T-helper 17 cell (primary cell): Measurements from ENCODE around the gene CLMN. TPM values are rescaled to one million over a fixed set of nuclear protein-coding genes. Genes with fewer than 3 reads are reported as not detected.

ENCODE experiments used
- ATAC-seq: fragments of 150-1000 bp; cut with Tn5 transposase; 2 replicates; pipeline ENCODE4 v1.10.0; 2021; ENCODE audit warnings: mild to moderate bottlenecking, moderate library complexity
- DNase-seq, 3 donors: peaks; one replicate each; pipeline versions ENCODE4 v3.0.0 to v3.0.0-alpha.2; 2020 to 2021
- H3K9me3 ChIP-seq: one replicate; pipeline ENCODE4 v1.7.0; 2013; ENCODE audit warnings: low read length, mild to moderate bottlenecking; ENCODE audit not compliant: control insufficient read depth, poor library complexity, severe bottlenecking
- H3K27ac Mint-ChIP-seq: one replicate; pipeline ENCODE4 v1.8.0; 2022; ENCODE audit warnings: mild to moderate bottlenecking, moderate library complexity, mixed read lengths
- H3K27me3 Mint-ChIP-seq: one replicate; pipeline ENCODE4 v1.8.0; 2022; ENCODE audit warnings: mixed read lengths
- H3K36me3 Mint-ChIP-seq: one replicate; pipeline ENCODE4 v1.8.0; 2022; ENCODE audit warnings: low read depth, mixed read lengths
- H3K4me1 Mint-ChIP-seq: one replicate; pipeline ENCODE4 v1.8.0; 2022; ENCODE audit warnings: mild to moderate bottlenecking, mixed read lengths
- H3K4me3 Mint-ChIP-seq: one replicate; pipeline ENCODE4 v1.8.0; 2022; ENCODE audit warnings: mild to moderate bottlenecking, moderate library complexity, mixed read lengths
- total RNA-seq, 4 donors: library from RNA in 2 of 4; stranded (reverse) in 2 of 4; gene quantifications; one replicate each; pipeline ENCODE4 v1.2.3 and lab custom pipeline; 2022 to 2026

Gene CLMN
- total RNA-seq, 2 donors from 2014 or later: 0.26 to 1.3 TPM

- ATAC-seq (no peak), DNase-seq (no peak)
- Mint-ChIP-seq H3K4me3 (no peak overlapping the region), H3K4me1 (no peaks in the 10 kb centered on the region), H3K36me3 (no peaks in the 10 kb centered on the region), H3K27me3 (peaks cover 40% of the 10 kb centered on the region), H3K27ac (no peak overlapping the region)
- H3K9me3 ChIP-seq: no peaks in the 10 kb centered on the region
These were observed 98.2 kb downstream of the CLMN start for GRCh38 chr14:95221531-95221930.

GRCh38 chr14:95220663-95221231 lies 99.0 kb downstream of the CLMN start:
- peaks cover 46% of the 10 kb centered on the region for H3K27me3 Mint-ChIP-seq
- DNase-seq: no peak

GRCh38 chr14:95218472-95219193 lies 101.1 kb downstream of the CLMN start:
- H3K27me3 Mint-ChIP-seq: peaks cover 51% of the 10 kb centered on the region
- no peak overlapping the region for H3K4me3 Mint-ChIP-seq
- DNase-seq (no peak), ATAC-seq (no peak)
- no peaks in the 10 kb centered on the region for H3K36me3 Mint-ChIP-seq
- no peaks in the 10 kb centered on the region for H3K9me3 ChIP-seq
- no peak overlapping the region for H3K27ac Mint-ChIP-seq
- H3K4me1 Mint-ChIP-seq: no peaks in the 10 kb centered on the region

More at GRCh38 chr14:95220663-95221231, 99.0 kb downstream of the CLMN start:
- Mint-ChIP-seq H3K4me3 (no peak overlapping the region), H3K27ac (no peak overlapping the region), H3K36me3 (no peaks in the 10 kb centered on the region), H3K4me1 (no peaks in the 10 kb centered on the region)
- ATAC-seq: no peak
- no peaks in the 10 kb centered on the region for H3K9me3 ChIP-seq

GRCh38 chr14:95218006-95218405 lies 101.7 kb downstream of the CLMN start:
- no peaks in the 10 kb centered on the region for H3K36me3 Mint-ChIP-seq
- H3K4me3 Mint-ChIP-seq: no peak overlapping the region
- no peaks in the 10 kb centered on the region for H3K4me1 Mint-ChIP-seq
- H3K9me3 ChIP-seq: no peaks in the 10 kb centered on the region
- no peak overlapping the region for H3K27ac Mint-ChIP-seq
- ATAC-seq (no peak), DNase-seq (no peak)
- H3K27me3 Mint-ChIP-seq: peaks cover 51% of the 10 kb centered on the region

GRCh38 chr14:95217391-95217900 lies 102.3 kb downstream of the CLMN start:
- DNase-seq: no peak
- no peaks in the 10 kb centered on the region for H3K36me3 Mint-ChIP-seq
- H3K9me3 ChIP-seq: no peaks in the 10 kb centered on the region
- no peak overlapping the region for H3K27ac Mint-ChIP-seq
- no peak overlapping the region for H3K4me3 Mint-ChIP-seq
- ATAC-seq: no peak
- no peaks in the 10 kb centered on the region for H3K4me1 Mint-ChIP-seq
- H3K27me3 Mint-ChIP-seq: peaks cover 49% of the 10 kb centered on the region

GRCh38 chr14:95216008-95216407 lies 103.7 kb downstream of the CLMN start:
- Mint-ChIP-seq H3K4me1 (no peaks in the 10 kb centered on the region), H3K4me3 (no peak overlapping the region), H3K27me3 (peaks cover 35% of the 10 kb centered on the region), H3K27ac (no peak overlapping the region), H3K36me3 (no peaks in the 10 kb centered on the region)
- H3K9me3 ChIP-seq: no peaks in the 10 kb centered on the region
- ATAC-seq (no peak), DNase-seq (no peak)

- Mint-ChIP-seq H3K27me3 (peaks cover 29% of the 10 kb centered on the region), H3K4me1 (no peaks in the 10 kb centered on the region), H3K4me3 (no peak overlapping the region), H3K36me3 (no peaks in the 10 kb centered on the region), H3K27ac (no peak overlapping the region)
- DNase-seq (no peak), ATAC-seq (no peak)
- H3K9me3 ChIP-seq: no peaks in the 10 kb centered on the region
These were observed 104.5 kb downstream of the CLMN start for GRCh38 chr14:95215094-95215725.

GRCh38 chr14:95213774-95214173 lies 105.9 kb downstream of the CLMN start:
- Mint-ChIP-seq H3K4me3 (no peak overlapping the region), H3K4me1 (no peaks in the 10 kb centered on the region), H3K36me3 (no peaks in the 10 kb centered on the region), H3K27me3 (peaks cover 31% of the 10 kb centered on the region), H3K27ac (no peak overlapping the region)
- ATAC-seq (no peak), DNase-seq (no peak)
- H3K9me3 ChIP-seq: no peaks in the 10 kb centered on the region

GRCh38 chr14:95211721-95212504 lies 107.8 kb downstream of the CLMN start:
- ATAC-seq: no peak
- no peaks in the 10 kb centered on the region for H3K9me3 ChIP-seq
- no peak overlapping the region for H3K27ac Mint-ChIP-seq
- DNase-seq: no peak
- H3K36me3 Mint-ChIP-seq: no peaks in the 10 kb centered on the region
- peaks cover 21% of the 10 kb centered on the region for H3K27me3 Mint-ChIP-seq
- no peak overlapping the region for H3K4me3 Mint-ChIP-seq
- no peaks in the 10 kb centered on the region for H3K4me1 Mint-ChIP-seq

- H3K27me3 Mint-ChIP-seq: peaks cover 9% of the 10 kb centered on the region
- no peak overlapping the region for H3K4me3 Mint-ChIP-seq
- no peak overlapping the region for H3K27ac Mint-ChIP-seq
- no peak for ATAC-seq
- no peaks in the 10 kb centered on the region for H3K36me3 Mint-ChIP-seq
- no peaks in the 10 kb centered on the region for H3K4me1 Mint-ChIP-seq
- H3K9me3 ChIP-seq: no peaks in the 10 kb centered on the region
- DNase-seq: no peak
These were observed 109.0 kb downstream of the CLMN start for GRCh38 chr14:95210699-95211098.

GRCh38 chr14:95208598-95208997 lies 111.1 kb downstream of the CLMN start:
- Mint-ChIP-seq H3K4me3 (no peak overlapping the region), H3K27me3 (peaks cover 5% of the 10 kb centered on the region), H3K36me3 (no peaks in the 10 kb centered on the region), H3K4me1 (no peaks in the 10 kb centered on the region), H3K27ac (no peak overlapping the region)
- no peak for ATAC-seq
- H3K9me3 ChIP-seq: no peaks in the 10 kb centered on the region
- no peak for DNase-seq

GRCh38 chr14:95207475-95208233 lies 112.1 kb downstream of the CLMN start:
- DNase-seq (no peak), ATAC-seq (no peak)
- Mint-ChIP-seq H3K4me3 (no peak overlapping the region), H3K27ac (no peak overlapping the region), H3K27me3 (peaks cover 11% of the 10 kb centered on the region), H3K36me3 (no peaks in the 10 kb centered on the region), H3K4me1 (no peaks in the 10 kb centered on the region)
- no peaks in the 10 kb centered on the region for H3K9me3 ChIP-seq
